ENCODE results near the gene GOLGA8A.
"Not testable (repeated sequence)": the region's sequence is repeated elsewhere in the genome, so short reads cannot be mapped to it uniquely, and the experiment has no call there.

The GOLGA8A gene, protein sequence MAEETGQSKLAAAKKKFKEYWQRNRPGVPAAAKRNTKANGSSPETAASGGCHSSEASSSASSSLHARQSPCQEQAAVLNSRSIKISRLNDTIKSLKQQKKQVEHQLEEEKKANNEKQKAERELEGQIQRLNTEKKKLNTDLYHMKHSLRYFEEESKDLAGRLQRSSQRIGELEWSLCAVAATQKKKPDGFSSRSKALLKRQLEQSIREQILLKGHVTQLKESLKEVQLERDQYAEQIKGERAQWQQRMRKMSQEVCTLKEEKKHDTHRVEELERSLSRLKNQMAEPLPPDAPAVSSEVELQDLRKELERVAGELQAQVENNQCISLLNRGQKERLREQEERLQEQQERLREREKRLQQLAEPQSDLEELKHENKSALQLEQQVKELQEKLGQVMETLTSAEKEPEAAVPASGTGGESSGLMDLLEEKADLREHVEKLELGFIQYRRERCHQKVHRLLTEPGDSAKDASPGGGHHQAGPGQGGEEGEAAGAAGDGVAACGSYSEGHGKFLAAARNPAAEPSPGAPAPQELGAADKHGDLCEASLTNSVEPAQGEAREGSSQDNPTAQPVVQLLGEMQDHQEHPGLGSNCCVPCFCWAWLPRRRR

GRCh38 chr15:34437687-34438086 lies at the start of gene GOLGA8A:
Gene GOLGA8A, minus strand, starts transcription at chr15:34437808. Its CDS starts 48,117 bp downstream, at chr15:34389691.
- no peak for DNase-seq (ENCODE audit: low spot score)

DNA sequence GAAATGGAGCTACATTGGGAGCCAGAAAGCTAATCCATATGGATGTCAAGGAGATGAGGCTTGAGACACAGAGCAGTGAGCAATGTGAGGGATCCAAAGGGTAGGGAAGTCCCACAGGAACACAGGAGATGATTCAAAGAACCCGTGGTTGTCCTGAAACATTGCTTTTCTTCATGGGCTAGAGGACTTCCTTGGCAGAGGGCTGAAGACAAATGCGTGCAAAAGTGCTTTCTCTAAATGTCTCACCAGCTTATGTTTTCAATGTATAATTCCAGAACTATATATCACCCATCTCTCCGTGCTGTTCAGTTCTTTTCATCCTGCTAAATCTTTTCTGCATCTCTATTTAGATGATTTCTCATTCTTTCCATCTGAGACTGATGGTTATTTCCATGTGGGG lies 46.0 kb upstream of the GOLGA8A start:
- no peak for DNase-seq (ENCODE audit: low spot score)

DNA sequence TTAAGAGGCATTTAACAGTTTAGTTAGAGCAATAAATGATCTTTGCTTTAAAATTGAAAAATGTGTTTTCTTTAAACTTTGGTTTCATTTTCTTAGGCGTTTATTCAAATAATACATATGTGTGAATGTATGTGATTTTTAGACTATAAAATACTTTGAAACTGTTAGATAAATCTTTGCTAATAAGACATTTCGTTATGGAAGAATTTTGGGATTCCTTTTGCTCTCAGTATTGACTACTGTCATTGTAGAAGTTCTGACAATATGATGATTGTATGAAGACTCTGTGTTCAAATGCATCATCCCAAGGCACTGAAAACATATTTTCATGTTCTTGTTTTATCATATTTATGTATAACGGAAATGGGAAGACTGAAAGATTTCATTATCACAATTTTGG lies 43.8 kb upstream of the GOLGA8A start:
- no peak for DNase-seq (ENCODE audit: low spot score)

GRCh38 chr15:34473840-34474239 lies 36.2 kb upstream of the GOLGA8A start:
- DNase-seq (ENCODE audit: low spot score), result no peak

- DNase-seq (ENCODE audit: low spot score), result no peak
Measured at GRCh38 chr15:34472947-34473346, 35.3 kb upstream of the GOLGA8A start.

DNA sequence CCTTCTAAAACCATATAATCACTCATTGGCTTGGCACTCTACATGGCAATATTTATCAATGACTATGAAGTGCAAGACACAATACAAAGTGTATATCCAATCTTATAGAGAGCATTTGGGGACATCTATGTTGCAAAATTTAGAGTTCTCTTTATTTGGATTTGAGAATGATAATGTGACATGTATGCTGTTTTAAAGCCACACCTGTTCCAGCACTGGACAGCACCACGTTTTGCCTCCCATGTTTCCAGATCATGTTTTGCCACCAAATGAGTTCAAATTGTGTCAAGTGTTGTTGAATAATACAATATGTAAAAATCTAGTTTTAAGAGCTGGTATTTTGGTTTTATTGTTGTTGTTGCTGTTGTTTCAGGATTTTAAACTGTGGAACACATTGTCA lies 33.3 kb upstream of the GOLGA8A start:
- DNase-seq (ENCODE audit: low spot score), result no peak

GRCh38 chr15:34470091-34470490 lies 32.5 kb upstream of the GOLGA8A start:
- no peak for DNase-seq (ENCODE audit: low spot score)

DNA sequence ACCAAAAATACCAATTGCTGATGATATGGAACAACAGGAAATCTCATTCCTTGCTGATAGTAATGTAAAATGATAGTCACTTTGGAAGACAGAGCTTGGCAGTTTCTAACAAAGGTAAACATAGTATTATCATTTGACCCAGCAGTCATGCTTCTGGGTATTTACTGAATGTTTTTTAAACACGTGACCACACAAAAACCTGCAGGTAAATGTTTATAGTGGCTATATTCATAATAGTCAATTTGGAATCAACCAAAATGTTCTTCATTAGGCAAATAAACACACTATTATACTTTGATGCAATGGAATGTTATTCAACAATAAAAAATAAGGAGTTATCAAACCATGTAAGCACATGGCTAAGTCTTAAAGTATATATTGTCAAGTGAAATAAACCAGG lies 24.1 kb upstream of the GOLGA8A start:
- DNase-seq (ENCODE audit: low spot score), result no peak

- DNase-seq (ENCODE audit: low spot score), result no peak
Measured at GRCh38 chr15:34460451-34460850, 22.8 kb upstream of the GOLGA8A start.

DNA sequence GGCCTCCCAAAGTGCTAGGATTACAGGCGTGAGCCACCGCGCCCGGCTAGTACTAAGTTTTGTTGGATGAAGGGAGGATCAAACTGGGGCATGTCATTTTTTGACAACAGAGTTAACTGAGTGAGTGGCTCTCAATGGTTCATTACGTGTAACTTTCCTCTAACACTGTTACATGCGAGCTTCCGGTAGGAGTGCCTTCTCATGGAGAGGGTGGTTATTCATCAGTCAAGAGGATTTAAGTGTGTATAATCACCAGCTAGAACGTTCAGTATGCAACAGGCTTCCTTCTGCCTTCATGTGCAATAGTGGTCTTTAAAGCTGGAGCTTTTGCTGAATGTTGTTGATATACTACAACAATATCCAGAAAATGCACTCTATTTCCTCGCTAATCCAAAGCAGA lies 19.1 kb upstream of the GOLGA8A start:
- DNase-seq (ENCODE audit: low spot score), result no peak

GRCh38 chr15:34442891-34443290 lies 5.3 kb upstream of the GOLGA8A start:
- no peak for DNase-seq (ENCODE audit: low spot score)

DNA sequence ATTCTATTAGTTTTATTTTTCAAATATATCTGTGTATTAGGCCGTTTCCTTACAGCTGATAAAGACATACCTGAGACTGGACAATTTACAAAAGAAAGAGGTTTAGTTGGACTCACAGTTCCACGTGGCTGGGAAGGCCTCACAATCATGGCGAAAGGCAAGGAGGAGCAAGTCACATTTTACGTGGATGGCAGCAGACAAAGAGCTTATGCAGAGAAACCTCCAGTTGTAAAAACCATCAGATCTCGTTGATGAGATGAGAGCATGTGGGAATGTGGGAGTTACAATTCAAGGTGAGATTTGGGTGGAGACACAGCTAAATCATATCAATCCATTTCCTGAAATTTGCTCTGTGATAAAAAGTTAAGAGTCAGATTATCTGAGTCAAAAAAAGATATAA lies 2.3 kb upstream of the GOLGA8A start:
- DNase-seq (ENCODE audit: low spot score), result no peak

DNA sequence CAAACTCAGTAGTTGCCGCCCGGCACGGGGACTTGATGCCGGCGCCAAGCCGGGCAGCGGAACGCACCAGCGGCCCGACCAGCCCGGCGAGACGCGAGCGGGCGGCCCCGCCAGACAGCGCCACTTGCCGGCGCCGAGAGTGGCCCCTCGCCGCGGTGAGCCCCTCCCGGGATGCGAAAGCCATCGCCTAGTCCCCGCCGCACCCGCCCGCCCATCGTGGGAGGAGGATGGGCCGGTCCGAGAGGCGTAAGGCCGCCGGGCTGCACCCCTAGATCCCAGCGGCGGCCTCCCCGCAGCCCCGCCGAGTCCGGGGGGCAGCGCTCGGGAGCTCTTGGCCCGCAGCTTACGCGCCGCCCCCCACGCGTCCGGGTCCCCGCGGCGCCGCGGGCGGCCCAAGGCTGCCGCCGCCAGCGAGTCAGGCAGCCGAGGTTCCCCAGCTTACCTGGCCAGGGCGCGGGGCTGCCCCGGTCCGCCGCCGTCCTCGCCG lies 609 bp downstream of the GOLGA8A start:
- no peak for DNase-seq (ENCODE audit: low spot score)

- no peak for DNase-seq (ENCODE audit: low spot score)
Measured at GRCh38 chr15:34436126-34436955, 1.3 kb downstream of the GOLGA8A start.

DNA sequence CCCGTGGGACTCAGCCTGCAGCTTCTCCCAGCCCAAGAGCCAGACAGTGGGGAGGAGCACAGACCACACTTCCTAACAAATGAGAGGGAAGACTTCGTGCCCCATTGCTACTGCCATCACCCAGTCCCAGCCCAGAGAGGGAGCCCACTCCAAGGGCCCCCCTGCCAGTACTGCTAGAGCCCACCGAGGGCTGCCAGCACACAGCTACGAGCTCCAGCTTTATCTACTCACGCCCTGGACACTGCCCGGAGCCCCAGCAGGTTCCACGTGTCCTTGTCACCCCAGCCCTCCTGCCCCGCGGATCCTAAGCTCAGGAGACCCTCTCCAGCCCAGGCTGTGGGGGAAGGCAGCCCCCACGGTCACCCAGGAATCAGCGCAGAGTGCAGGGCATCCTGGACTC lies 1.9 kb downstream of the GOLGA8A start:
- DNase-seq (ENCODE audit: low spot score), result no peak

DNA sequence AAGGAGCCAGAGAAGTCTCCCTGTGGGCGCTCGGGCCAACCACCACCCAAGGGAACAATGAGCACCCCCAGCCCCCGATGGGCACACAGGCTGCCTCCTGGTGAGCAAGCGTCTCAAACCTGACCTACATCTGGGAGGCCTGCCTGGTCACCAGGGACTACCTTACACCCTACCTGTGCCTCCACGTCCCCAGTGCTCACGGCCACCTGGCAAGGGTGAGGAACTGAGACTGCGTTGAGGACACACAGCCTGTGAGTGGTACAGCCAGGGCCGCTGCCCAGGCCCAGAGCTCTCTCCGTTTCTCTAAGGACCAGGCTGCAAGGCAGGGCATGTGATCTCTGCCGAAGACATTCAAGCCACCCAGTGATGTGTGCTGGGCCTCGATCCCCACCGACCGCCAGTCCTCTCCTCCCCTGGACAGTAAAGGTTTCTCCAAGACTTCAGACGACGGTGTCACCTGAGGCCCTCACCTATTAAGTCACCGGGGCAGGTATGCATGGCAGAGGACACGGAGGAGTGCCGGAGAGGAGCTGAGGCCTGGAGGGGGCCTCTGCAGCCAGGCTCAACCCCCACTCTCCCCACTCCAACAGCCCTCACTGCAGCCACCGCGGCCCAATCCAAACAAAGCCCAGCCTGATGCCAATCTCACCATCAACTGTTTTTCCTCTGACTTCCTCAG lies 2.8 kb downstream of the GOLGA8A start:
- no peak for DNase-seq (ENCODE audit: low spot score)

GRCh38 chr15:34433956-34434626 lies 3.5 kb downstream of the GOLGA8A start:
- DNase-seq (ENCODE audit: low spot score), result not testable (repeated sequence)

DNA sequence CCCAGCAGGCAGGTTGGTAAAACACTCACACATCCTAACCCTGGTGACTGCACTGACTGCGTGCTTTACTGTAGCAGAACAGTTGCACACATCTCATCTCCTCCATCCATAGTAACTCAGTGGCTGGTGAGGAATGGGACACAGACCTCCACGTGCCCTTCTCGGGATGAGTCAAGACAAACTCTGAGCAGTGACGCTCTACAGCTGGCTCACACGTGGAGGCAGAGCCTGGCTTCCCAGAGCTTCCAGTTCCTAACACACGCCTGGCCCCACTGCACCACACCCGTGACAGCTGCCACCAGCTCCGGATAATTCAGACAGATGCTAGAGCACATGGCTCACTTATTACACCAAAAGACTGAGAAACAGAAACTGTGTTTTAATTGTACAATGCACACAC lies 7.0 kb downstream of the GOLGA8A start:
- not testable (repeated sequence) for DNase-seq (ENCODE audit: low spot score)

DNA sequence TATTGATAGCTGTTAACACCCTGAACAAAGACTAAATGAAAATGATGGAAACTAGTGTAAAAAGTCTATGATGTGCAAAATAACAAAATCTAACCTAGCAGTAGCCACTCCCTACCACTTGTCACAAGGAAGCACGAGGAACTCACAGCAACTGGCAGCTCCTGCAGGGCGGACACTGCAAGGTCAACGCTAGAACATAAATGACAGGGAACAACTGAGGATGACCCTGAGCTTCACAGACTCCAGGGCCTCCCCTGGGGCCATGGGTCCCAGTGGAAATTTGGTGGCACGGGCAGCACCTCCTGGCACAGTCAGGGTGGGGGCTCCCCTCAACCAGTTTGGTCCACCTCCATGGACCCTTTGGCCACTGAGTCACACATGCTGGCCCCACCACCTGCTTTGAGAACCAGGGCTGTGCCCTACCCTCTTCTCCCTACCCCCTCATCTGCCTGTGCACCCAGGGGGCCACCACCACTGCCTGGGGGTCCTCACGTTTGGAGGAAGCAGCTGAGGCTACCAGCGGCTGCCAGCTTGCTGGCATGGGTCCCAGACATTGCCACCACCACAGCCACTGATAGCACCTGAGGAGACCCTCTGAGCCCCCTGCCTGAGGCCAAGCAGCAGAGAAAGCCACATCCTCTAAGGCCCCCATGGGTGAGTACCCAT lies 14.1 kb downstream of the GOLGA8A start:
- not testable (repeated sequence) for DNase-seq (ENCODE audit: low spot score)

- DNase-seq (ENCODE audit: low spot score), result not testable (repeated sequence)
Measured at GRCh38 chr15:34420953-34421352, 16.7 kb downstream of the GOLGA8A start.

GRCh38 chr15:34418435-34418834 lies 19.2 kb downstream of the GOLGA8A start:
- not testable (repeated sequence) for DNase-seq (ENCODE audit: low spot score)

Measured in NAMALWA (cell line).